Spleen (tissue), 11 donors: ENCODE data around the gene MICU1. TPM values are rescaled to one million over a fixed set of nuclear protein-coding genes. Genes with fewer than 3 reads are reported as not detected.
A peak's percentile ranks its signal among the peaks of the same experiment; 100 is the strongest.

Experiments used
- DNase-seq: peaks from one replicate; pipeline ENCODE4 v3.0.0-alpha.2; 2020
- H3K27ac ChIP-seq, 8 donors: fragments of 200-600 bp; sonication (generic) in 7 of 8; 1 replicate in 4 of 8; 2 replicates in 4 of 8; pipeline versions ENCODE4 v1.5.0 to v1.8.0; 2016 to 2021; ENCODE audit warnings: inconsistent platforms in 4 of 8, mild to moderate bottlenecking in 4 of 8, moderate library complexity in 1 of 8
- H3K27me3 ChIP-seq, 7 donors: fragments of 200-600 bp; sonication (generic) in 6 of 7; replicated peaks in 1 of 7; 1 replicate in 4 of 7; 2 replicates in 3 of 7; pipeline versions ENCODE4 v1.5.0 to v1.8.0; 2016 to 2021; ENCODE audit warnings: inconsistent platforms in 3 of 7, mild to moderate bottlenecking in 1 of 7
- H3K36me3 ChIP-seq, 6 donors: fragments of 200-600 bp; sonication (generic) in 5 of 6; 1 replicate in 4 of 6; 2 replicates in 2 of 6; pipeline versions ENCODE4 v1.5.0 to v1.8.0; 2016 to 2021; ENCODE audit warnings: inconsistent platforms in 2 of 6
- H3K4me1 ChIP-seq, 6 donors: fragments of 200-600 bp; sonication (generic) in 5 of 6; 1 replicate in 3 of 6; 2 replicates in 3 of 6; pipeline versions ENCODE4 v1.5.0 to v1.8.0; 2016 to 2021; ENCODE audit warnings: inconsistent platforms in 3 of 6
- H3K4me3 ChIP-seq, 8 donors: fragments of 200-600 bp; sonication (generic) in 7 of 8; 1 replicate in 4 of 8; 2 replicates in 4 of 8; pipeline versions ENCODE4 v1.5.0 to v1.8.0; 2016 to 2021; ENCODE audit warnings: inconsistent platforms in 4 of 8, mild to moderate bottlenecking in 4 of 8, moderate library complexity in 2 of 8
- H3K9me3 ChIP-seq, 8 donors: fragments of 200-600 bp; sonication (generic) in 7 of 8; 1 replicate in 4 of 8; 2 replicates in 4 of 8; pipeline versions ENCODE4 v1.5.0 to v1.8.0; 2016 to 2021; ENCODE audit warnings: inconsistent platforms in 4 of 8
- CTCF ChIP-seq, 11 experiments: fragments of 200-600 bp in 7 of 11; fragments of 450-650 bp in 4 of 11; sonication (generic) in 4 of 11; IDR thresholded peaks in 8 of 11; conservative IDR thresholded peaks in 3 of 11; 1 replicate in 7 of 11; 2 replicates in 4 of 11; pipeline versions ENCODE4 v1.4.0 to v1.8.0; 2016 to 2021; ENCODE audit warnings: antibody characterized with exemption in 11 of 11, inconsistent platforms in 4 of 11, mild to moderate bottlenecking in 1 of 11
- POLR2A ChIP-seq, 3 donors: fragments of 450-650 bp; IDR thresholded peaks; one replicate each; pipeline ENCODE4 v1.5.1; 2017; ENCODE audit warnings: antibody characterized with exemption in 3 of 3, mild to moderate bottlenecking in 1 of 3
- POLR2AphosphoS5 ChIP-seq, 3 donors: sonication (generic); formaldehyde crosslinking; IDR thresholded peaks; one replicate each; pipeline ENCODE4 v1.5.1; 2017; ENCODE audit warnings: antibody characterized with exemption in 3 of 3
- WGBS, 5 donors: extraction: QIAGEN DNeasy Blood & Tissue Kit in 3 of 5; methylation state at CpG; one replicate each; pipeline versions ENCODE4 v1.1.5 to v1.1.7; 2013 to 2018; 5-methylcytosine and 5-hydroxymethylcytosine counted together
- intact Hi-C: fragments of 100-400 bp; cut with DNase I; formaldehyde crosslinking; loops from one replicate; pipeline ENCODE4 v1.15.0; 2023; ENCODE audit warnings: low total_unique reads
- polyA plus RNA-seq, 3 donors: library from polyadenylated mRNA; stranded (reverse); fragments of 200-250 nt; gene quantifications; one replicate each; pipeline ENCODE4 v1.2.1, GENCODE V29; 2013
- total RNA-seq, 7 donors: library from RNA; depleted of rRNA in 3 of 7; stranded (reverse); fragments of >200 nt in 3 of 7; fragmentation: NEBNext Ultra II Directional in 4 of 7; extraction: Animal tissue kit (Norgen Biotek cat#: 25700) in 4 of 7; gene quantifications; one replicate each; pipeline versions ENCODE4 v1.1.0 to v1.2.1, GENCODE V29; 2016 to 2021
- donor health status: healthy with polysubstance abuse.
- donor health status: DM: no; HTN: no; CAD: no; lungs with moderate emphysema.
- donor health status: DM: no; HTN: no; CAD: no.
- donor health status: Bipolar disorder and iron deficiency.
- donor health status: healthy.
- donor health status: DM: no; HTN: no; CAD: no.
- donor health status: DM: yes; HTN: yes; CAD: no.

MICU1 gene
- total and polyA plus RNA-seq, 10 donors: 16.4 to 58.4 (median 46.5) TPM

- TF ChIP-seq CTCF (IDR thresholded peaks at IDR 0.05 in 8 of 11, conservative IDR thresholded peaks at IDR 0.05 in 3 of 11) (peak; percentile 92 to 99 (median 96)), POLR2A (IDR thresholded peaks at IDR 0.05) (no peak), POLR2AphosphoS5 (IDR thresholded peaks at IDR 0.05) (peak; percentile 77 to 84 (median 81))
- Histone ChIP-seq H3K4me3 (no peak overlapping the region), H3K4me1 (peaks cover 27 to 57% (median 43%) of the 10 kb centered on the region in 6 donors), H3K27ac (peak overlapping the region in 4 of 8 donors; percentile 24 to 49 (median 36)), H3K9me3 (no peaks in the 10 kb centered on the region), H3K27me3 (no peaks in the 10 kb centered on the region), H3K36me3 (peaks cover 3 to 95% (median 61%) of the 10 kb centered on the region in 6 donors)
- peak; percentile 94 for DNase-seq
- intact Hi-C loops: no loop called here
- 50 to 59% (median 52%) methylated on average over 23 to 28 of the region's 28 CpGs for WGBS, 5 donors
Measured at GRCh38 chr10:72340510-72341261, 285.2 kb downstream of the MICU1 start.

GRCh38 chr10:72338180-72338579, 287.7 kb downstream of the MICU1 start:
- H3K4me3 ChIP-seq: no peak overlapping the region
- H3K27ac ChIP-seq: peak overlapping the region in 3 of 8 donors; percentile 10 to 97 (median 18)
- DNase-seq: no peak
- intact Hi-C loops: loop anchor here (5.0 kb wide), 1 partner anchor 291 kb away; no protein-coding TSS in a partner anchor
- H3K36me3 ChIP-seq: peaks cover 3 to 95% (median 50%) of the 10 kb centered on the region in 6 donors
- TF ChIP-seq POLR2A (IDR thresholded peaks at IDR 0.05) (no peak), POLR2AphosphoS5 (IDR thresholded peaks at IDR 0.05) (no peak), CTCF (IDR thresholded peaks at IDR 0.05 in 8 of 11, conservative IDR thresholded peaks at IDR 0.05 in 3 of 11) (no peak)
- WGBS, 5 donors: 89 to 95% (median 93%) methylated on average over 5 to 7 of the region's 7 CpGs
- no peaks in the 10 kb centered on the region for H3K9me3 ChIP-seq
- H3K4me1 ChIP-seq: peaks cover 50 to 69% (median 58%) of the 10 kb centered on the region in 6 donors
- H3K27me3 ChIP-seq: no peaks in the 10 kb centered on the region

- H3K36me3 ChIP-seq: peaks cover 3 to 90% (median 46%) of the 10 kb centered on the region in 6 donors
- H3K27me3 ChIP-seq: no peaks in the 10 kb centered on the region
- 89 to 92% (median 91%) methylated on average over 9 of the region's 9 CpGs for WGBS, 5 donors
- peak overlapping the region in 3 of 8 donors; percentile 96 to 97 (median 97) for H3K27ac ChIP-seq
- no peak for DNase-seq
- H3K4me3 ChIP-seq: no peak overlapping the region
- H3K9me3 ChIP-seq: no peaks in the 10 kb centered on the region
- TF ChIP-seq CTCF (IDR thresholded peaks at IDR 0.05 in 8 of 11, conservative IDR thresholded peaks at IDR 0.05 in 3 of 11): no peak
- TF ChIP-seq POLR2A (IDR thresholded peaks at IDR 0.05): no peak
- no peak for TF ChIP-seq POLR2AphosphoS5 (IDR thresholded peaks at IDR 0.05)
- H3K4me1 ChIP-seq: peaks cover 54 to 74% (median 63%) of the 10 kb centered on the region in 6 donors
- intact Hi-C loops: loop anchor here (2.0 to 5.0 kb wide), 2 partner anchors 213 to 290 kb away; no protein-coding TSS in a partner anchor
Measured at GRCh38 chr10:72337722-72338121, 288.2 kb downstream of the MICU1 start.

- Histone ChIP-seq H3K4me3 (peak overlapping the region in 1 of 8 donors; percentile 57), H3K9me3 (no peaks in the 10 kb centered on the region), H3K36me3 (peaks cover 0 to 84% (median 40%) of the 10 kb centered on the region in 6 donors), H3K27me3 (no peaks in the 10 kb centered on the region), H3K27ac (peak overlapping the region; percentile 84 to 98 (median 95)), H3K4me1 (peaks cover 60 to 80% (median 68%) of the 10 kb centered on the region in 6 donors)
- WGBS, 5 donors: 32 to 43% (median 33%) methylated on average over 4 to 5 of the region's 5 CpGs
- intact Hi-C loops: loop anchor here (2.0 to 5.0 kb wide), 2 partner anchors 212 to 290 kb away; no protein-coding TSS in a partner anchor
- TF ChIP-seq POLR2A (IDR thresholded peaks at IDR 0.05): no peak
- peak; percentile 94 to 99 (median 97) for TF ChIP-seq CTCF (IDR thresholded peaks at IDR 0.05 in 8 of 11, conservative IDR thresholded peaks at IDR 0.05 in 3 of 11)
- peak; percentile 80 to 87 (median 80) for TF ChIP-seq POLR2AphosphoS5 (IDR thresholded peaks at IDR 0.05)
- DNase-seq: peak; percentile 94
Measured at GRCh38 chr10:72337039-72337629, 288.7 kb downstream of the MICU1 start.
